Muscle of arm (tissue), 12 donors: Measurements from ENCODE around the gene SV2A. TPM values are rescaled to one million over a fixed set of nuclear protein-coding genes. Genes with fewer than 3 reads are reported as not detected.
A peak's percentile ranks its signal among the peaks of the same experiment; 100 is the strongest.

Experiments
- DNase-seq: peaks from one replicate; pipeline ENCODE4 v3.0.0-alpha.2; 2013
- polyA plus RNA-seq, 12 donors: library from polyadenylated mRNA; unstranded; fragments of 120-200 nt; gene quantifications; one replicate each; pipeline ENCODE4 v1.2.1, GENCODE V29; 2013; ENCODE audit not compliant: insufficient read length in 12 of 12

The SV2A gene
- polyA plus RNA-seq, 12 donors = 2.2 to 5.4 (median 3.9) TPM; not detected in 1

DNA sequence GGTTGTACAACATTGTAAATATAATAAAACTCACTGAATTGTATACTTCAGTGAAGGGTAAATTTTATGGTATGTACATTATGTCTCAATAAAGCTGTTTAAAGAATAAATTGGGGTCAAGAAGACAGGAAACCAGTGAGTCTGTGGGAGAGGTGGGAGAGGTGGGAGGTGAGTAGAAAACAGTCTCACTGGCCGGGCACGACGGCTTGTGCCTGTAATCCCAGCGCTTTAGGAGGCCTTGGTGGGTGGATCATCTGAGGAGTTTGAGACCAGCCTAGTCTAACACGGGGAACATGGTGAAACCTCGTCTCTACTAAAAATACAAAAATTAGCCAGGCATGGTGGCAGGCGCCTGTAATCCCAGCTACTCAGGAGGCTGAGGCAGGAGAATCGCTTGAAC, 14.8 kb upstream of the SV2A start:
- DNase-seq = no peak

DNA sequence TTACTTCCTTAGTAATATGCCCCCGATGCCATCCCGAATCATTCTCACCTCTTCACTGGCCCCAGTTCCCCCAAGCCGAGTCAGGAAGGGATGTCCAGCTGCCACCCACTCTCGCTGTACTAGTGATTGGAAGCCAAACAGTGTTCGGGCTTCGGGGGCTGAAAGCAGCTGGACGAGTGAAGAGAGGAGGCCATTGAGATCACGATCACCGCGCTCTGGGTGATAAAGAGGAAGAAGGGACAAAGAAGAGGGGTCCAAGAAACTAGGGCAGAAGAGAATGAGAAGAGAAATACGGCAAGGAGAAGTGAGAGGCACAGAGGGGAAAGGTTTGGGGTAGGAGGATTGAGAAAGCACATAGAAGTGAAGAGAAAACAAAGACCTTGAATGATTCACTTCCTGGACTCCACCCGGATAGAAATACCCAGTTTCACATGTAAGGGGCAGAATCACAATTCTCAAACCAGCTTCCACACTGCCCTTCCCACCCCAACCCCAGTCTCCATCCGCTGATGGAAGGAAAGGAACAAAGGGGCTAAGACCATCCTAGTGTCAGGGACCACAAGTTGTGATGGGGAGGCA, 13.7 kb upstream of the SV2A start:
- DNase-seq = no peak

DNA sequence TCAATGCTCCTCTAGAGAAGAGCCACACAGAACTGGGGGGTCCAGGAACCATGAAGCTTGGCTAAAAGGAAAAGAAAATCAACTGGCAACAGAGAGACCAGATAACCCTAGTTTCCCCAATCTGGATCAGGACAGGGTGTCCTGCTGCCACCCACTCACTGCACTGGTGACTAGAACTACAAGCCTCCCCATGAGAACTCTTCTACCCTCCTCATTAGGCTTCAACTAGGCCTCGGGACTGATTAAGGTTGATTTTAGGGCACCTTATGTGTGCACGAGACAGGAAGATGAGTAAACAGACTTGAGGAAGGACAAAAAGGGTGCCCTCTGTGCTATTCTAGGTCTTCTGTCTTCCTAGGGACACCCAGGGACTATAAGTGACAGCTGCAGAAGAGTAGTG, 12.2 kb upstream of the SV2A start:
- no peak for DNase-seq

GRCh38 chr1:149928401-149928724, 10.7 kb upstream of the SV2A start:
- DNase-seq = no peak

DNA sequence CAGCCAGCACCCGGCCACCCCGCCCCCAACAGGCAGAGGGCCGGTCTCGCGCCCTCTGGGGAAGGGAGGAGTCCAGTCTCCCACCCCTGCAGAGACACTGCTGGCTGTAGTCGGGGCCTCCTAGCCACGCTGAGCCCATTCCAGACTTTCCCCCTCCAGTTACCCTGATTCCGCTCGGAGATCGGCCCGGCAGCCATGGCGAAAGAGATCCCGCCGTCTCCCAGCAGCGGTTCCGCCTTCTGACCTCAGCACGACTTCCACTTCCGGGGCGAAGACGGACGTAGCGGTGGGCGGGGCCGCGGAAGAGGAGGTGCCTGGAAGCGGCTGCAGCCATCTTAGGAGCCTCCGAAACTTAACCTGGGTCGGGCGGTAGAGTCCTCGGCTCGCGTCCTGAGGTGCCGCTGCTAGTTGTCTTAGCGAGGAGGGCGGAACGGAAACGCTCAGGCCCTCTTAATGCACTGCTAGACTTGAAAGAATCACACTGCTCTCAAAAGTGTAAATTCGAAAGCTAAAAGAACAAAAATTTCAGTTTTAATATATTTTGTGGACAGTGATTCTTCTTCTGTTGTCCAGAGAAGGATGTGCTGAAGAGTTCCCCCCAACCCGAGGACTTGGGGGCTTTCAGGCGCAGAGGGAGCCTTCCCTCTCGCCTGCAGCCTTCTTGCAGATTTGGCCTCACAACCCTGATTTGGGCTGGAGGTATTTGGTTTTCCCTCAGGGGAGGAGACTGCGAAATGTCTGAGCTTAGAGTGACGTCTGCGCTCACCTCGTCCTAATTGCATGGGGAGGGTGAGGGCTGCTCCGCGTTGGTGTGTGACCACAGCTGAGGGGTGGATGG, 10.1 kb upstream of the SV2A start, which contains the start of gene SF3B4:
Gene SF3B4 (minus strand): TSS at position 241 of the 838 bp plus-strand sequence. CDS start 44 bp downstream, at position 197.
- peak; percentile 97 for DNase-seq

- DNase-seq = no peak
Observed at GRCh38 chr1:149927056-149927562, 9.5 kb upstream of the SV2A start.

DNA sequence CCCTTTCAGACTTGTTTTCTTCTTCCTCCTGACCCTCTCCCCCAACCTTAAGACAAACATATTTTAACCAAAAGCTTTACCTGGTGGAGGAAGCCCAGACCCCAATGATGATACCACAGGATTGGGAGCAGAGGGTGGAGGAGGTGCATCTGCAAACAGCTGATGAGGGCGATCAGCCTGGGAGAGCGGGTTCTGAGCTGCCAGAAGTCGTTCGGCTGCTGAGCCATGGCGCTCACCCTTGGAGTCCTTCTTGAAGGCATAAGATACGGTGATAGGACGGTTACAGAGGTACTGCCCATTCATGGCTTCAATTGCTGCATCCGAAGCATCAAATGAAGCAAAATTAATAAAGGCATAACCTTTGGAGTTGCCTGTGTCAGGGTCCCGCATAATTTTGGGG, 8.7 kb upstream of the SV2A start:
- no peak for DNase-seq

DNA sequence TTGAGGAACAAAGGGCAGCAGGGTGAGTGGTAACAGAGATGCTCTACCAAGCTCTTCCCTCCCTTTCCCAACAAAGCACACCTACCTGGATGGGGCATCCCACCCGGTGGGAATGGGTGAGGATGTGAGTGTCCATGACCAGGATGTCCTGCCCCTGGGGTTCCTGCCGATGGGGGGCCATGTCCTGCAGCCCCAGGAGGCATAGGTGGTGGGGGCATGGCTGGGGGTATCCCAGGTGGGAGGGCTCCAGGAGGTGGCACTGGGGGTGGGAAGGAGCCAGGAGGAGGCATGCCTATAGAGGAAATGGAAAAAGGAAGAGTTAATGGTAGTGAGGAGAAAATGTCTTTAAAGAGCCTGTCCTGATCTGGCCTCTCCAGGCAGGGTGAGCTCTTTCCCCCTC, 8.1 kb upstream of the SV2A start:
- no peak for DNase-seq

DNA sequence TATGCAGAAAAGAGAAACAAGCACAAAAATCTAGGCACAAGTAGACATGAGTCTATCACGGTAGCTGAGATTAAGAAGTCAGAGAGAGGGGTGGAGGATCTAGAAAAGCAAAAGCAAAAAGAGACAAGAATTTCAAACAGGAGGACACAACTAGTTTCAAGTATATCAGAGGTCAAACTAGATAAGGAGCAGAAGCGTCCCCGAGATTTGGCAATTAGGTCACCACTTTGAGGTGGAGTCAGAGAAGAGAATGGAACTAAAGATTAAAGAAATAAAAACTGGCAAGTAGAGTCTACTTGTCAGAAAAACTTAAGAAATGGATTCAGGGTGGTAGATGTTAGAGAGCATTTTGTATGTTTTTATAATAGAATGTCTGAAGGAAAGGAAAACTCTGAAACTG, 7.7 kb upstream of the SV2A start:
- DNase-seq = no peak

DNA sequence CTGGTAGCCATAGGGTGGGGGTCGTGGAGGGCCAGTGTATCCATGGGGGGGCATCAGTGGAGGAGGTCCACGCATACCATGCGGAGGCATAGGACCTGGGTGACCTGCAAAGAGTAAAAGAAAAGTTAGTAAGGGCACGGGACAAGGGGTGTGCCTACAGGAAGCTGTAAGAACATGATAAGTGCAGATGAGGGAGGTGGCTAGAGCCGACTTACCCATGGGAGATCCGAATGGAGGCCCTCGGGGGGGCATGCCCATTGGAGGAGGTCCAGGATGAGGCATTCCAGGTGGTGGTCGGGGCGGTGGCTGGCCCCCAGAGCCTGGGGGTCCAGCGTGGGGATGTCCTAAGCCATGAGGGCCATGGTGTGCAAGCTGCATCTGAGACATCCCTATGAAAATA, 6.0 kb upstream of the SV2A start:
- DNase-seq = no peak

GRCh38 chr1:149916898-149917252, 769 bp downstream of the SV2A start:
- no peak for DNase-seq

- DNase-seq = no peak
Observed at GRCh38 chr1:149916193-149916897, 1.3 kb downstream of the SV2A start.

DNA sequence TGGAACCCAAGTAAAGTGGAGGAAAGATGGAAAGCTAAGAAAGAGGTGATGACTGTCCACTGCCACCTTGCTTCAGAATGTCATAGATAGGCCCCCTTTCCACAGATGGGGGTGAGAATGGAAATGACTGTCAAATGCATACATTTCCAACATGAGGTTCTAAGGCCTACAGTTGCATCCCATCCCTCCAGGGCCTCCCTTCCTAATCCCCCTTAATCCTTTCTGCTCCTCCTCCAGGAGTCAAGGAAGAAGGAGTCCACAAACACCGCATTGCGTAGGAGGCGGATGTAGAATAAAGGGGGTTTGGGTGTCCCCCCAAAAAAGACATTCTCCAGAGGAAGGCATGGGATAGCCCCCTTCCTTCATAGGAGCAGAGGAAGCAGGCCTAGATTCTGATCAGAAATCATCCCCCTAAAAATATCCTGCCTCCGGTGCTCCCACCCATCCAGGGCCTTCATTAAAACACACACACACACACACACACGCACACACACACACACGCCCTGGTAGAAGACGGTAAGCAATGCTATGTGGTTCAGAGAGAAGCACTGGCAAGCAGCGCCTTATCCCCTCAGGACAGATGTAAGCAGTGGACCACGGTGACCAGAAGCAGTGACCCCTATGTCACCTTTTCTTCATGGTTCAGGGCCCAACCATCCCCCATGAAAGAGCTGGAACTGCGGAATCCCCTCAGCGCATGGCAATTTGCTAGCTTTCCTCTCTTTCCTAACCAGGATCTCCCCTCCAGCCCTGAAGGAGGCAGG, 2.0 kb downstream of the SV2A start:
- no peak for DNase-seq

DNA sequence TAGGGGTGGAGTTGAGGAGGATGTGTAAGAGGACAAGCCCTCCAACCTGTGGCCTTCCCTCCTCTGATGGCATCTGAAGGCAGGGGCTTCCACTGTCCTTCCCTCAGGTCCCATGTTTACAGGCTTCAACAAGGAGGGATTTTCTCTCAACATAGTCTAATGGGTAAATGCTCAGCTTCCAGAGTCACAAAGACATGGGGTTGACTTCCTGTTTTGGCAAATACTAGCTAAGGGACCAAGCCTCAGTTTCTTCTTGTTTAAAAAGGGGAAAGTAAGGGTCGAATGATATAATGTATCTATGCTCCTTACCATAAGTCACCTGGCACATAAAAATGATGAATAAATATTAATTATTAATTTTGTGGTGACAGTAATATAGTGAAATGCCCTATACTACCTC, 3.1 kb downstream of the SV2A start:
- DNase-seq = no peak

- no peak for DNase-seq
Observed at GRCh38 chr1:149906570-149907075, 11.0 kb downstream of the SV2A start.

DNA sequence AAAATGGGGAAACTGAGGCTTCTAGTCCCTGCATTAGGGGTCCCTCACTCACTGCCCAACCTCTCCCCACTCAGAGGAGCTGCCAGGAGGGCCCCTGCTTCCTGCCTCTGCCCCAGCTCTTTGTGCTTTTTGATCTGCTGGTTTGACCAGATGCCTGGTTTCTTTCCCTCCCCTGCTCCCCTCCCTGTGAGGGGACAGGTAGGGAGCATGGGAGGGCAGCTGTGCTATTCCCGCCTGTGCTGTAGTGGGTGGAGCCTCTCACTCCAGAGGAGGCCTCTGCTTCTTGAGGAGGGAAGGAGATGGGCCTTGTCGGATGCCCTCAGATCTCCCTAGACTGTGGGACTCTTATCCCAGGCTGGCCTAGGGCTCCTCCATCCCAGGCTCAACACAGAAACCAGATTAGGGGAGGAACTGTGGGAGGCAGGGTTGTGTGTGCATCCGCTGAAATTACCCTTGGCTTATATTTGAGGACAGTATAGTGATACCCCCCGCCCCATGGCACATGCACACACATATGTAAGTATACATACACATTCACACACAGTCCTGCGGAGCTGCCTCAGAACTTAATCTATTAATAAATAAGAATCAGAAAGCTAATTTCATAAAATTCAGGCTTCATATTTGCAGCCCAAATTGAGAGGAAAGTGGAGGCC, 13.7 kb downstream of the SV2A start:
- no peak for DNase-seq

DNA sequence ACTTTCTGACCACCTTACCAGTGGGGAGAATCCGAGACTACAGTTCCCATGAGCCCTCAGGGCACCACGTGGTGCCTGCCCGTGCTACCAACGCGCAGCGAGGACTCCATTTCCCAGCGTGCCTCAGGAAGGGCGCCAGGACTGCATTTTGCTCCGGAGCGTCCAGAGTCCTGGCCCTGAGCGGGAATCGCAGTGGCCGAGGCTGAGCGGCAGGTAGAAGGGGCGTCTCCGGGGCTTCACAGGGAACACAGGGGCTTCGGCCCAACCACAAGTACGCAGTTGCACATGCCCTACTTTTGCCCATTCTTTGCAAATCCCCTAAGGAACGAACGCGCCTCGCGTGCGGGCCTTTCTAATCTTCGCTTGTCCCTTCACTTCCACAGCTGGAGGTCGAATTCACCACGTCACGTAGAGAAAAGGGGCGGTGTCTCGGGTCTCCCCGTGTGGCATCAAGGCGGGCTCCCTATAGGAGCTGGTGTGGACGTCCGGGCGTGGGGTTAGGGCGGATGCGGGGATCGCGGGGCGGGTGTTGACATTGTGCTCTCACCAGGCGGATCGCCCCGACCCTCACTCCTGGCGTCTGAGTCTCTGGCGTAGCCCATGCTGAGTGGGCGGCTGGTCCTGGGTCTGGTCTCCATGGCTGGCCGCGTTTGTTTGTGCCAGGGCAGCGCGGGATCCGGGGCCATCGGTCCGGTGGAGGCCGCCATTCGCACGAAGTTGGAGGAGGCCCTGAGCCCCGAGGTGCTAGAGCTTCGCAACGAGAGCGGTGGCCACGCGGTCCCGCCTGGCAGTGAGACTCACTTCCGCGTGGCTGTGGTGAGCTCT, 18.0 kb downstream of the SV2A start, which contains the start of gene BOLA1:
Gene BOLA1 (plus strand): TSS at position 109 of the 825 bp plus-strand sequence. CDS start 492 bp downstream, at position 601.
- DNase-seq = peak; percentile 96

- no peak for DNase-seq
Observed at GRCh38 chr1:149896575-149896974, 21.1 kb downstream of the SV2A start.

DNA sequence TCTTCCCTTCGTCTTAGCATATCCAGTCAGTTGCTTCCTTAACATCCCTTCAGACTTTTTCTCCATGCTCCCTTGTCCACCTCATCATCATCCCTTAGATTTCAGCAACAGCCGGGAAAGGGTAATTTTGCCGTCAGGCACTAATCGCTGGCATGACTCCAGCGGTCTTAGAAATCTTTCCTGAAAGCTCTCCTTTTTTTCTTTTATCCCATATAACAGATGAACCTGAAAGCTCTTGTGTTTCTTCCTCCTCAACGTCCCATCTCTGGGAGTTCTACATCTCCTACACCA, 28.7 kb downstream of the SV2A start:
- no peak for DNase-seq

DNA sequence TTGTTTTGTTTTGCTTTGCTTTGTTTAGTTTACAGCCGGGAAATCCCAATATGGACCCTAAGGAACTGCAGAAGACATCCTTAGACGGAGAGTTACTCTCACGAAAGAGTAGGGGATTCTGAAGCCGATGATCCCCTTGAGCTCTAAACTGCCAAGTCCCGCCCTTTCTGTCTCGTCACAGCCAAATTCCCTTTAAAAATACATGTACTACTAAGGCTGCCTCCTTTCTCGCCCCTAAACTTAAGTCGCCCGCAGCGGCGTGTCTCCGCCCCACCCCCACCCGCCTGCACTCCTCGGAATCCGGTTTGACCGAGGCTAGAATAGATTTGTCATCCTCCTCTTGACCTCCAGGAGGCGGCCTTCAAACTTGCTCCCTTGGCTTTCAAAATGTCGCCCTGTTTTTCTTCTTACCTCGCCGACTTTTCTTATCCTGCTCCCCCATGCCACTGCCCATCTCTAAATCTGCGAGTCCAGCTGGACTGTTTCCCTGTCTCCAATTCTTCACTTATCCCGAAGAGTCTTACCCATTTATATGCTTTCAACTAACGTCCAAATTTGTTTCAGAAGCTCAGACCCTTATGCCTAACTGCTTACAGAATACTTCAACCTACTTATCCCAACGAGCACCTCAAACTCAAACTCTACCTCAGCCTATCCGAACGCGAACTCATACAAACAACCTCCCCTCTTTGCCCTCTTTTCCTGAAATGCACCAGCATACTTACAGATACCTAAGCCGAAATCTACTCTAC, 29.2 kb downstream of the SV2A start:
- peak; percentile 91 for DNase-seq
